ENCODE data around the gene SUFU.

The SUFU gene

GRCh38 chr10:102468683-102469082 lies 35.1 kb upstream of the SUFU start:
- DNase-seq (ENCODE audit: low read depth) = no peak

DNA sequence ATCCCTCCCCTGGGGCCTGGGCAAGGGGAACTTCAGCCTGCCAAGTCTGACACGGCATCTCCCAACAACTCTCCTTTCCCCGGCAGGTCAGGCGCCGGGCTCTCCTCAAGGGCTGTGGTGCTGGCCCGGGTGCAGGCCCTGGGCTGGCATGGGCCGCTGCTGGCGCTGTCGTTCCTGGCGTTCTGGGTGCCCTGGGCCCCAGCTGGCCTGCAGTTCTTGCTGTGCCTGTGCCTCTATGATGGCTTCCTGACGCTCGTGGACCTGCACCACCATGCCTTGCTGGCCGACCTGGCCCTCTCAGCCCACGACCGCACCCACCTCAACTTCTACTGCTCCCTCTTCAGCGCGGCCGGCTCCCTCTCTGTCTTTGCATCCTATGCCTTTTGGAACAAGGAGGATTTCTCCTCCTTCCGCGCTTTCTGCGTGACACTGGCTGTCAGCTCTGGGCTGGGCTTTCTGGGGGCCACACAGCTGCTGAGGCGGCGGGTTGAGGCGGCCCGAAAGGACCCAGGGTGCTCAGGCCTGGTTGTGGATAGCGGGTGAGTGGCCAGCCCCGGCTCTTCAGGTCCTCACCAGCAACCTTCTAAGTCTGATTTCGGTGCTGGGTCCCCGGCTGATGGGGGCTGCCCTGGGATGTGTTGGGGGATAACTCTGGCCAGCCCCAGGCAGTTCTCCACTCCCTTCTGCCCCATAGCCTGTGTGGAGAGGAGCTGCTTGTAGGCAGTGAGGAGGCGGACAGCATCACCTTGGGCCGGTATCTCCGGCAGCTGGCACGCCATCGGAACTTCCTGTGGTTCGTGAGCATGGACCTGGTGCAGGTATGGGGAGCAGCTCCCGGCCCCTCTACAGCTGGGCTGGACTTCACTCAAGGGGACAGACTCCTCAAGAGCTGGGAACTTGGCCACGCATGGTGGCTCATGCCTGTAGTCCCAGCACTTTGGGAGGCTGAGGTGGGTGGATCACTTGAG lies 32.9 kb upstream of the SUFU start:
- TF ChIP-seq, protein P1, sequence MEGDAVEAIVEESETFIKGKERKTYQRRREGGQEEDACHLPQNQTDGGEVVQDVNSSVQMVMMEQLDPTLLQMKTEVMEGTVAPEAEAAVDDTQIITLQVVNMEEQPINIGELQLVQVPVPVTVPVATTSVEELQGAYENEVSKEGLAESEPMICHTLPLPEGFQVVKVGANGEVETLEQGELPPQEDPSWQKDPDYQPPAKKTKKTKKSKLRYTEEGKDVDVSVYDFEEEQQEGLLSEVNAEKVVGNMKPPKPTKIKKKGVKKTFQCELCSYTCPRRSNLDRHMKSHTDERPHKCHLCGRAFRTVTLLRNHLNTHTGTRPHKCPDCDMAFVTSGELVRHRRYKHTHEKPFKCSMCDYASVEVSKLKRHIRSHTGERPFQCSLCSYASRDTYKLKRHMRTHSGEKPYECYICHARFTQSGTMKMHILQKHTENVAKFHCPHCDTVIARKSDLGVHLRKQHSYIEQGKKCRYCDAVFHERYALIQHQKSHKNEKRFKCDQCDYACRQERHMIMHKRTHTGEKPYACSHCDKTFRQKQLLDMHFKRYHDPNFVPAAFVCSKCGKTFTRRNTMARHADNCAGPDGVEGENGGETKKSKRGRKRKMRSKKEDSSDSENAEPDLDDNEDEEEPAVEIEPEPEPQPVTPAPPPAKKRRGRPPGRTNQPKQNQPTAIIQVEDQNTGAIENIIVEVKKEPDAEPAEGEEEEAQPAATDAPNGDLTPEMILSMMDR (IDR thresholded peaks at IDR 0.05; ENCODE audit: low read depth, low read length, missing control alignments) = no peak
- no peak overlapping the region for H3K4me3 ChIP-seq (ENCODE audit: low read depth, low read length)
- DNase-seq (ENCODE audit: low read depth) = no peak

More at GRCh38 chr10:102468683-102469082, 35.1 kb upstream of the SUFU start:
- TF ChIP-seq, protein P1 (IDR thresholded peaks at IDR 0.05; ENCODE audit: low read depth, low read length, missing control alignments) = no peak
- H3K4me3 ChIP-seq (ENCODE audit: low read depth, low read length) = no peak overlapping the region

GRCh38 chr10:102473445-102474331 lies 30.1 kb upstream of the SUFU start:
- TF ChIP-seq, protein P1 (IDR thresholded peaks at IDR 0.05; ENCODE audit: low read depth, low read length, missing control alignments) = no peak
- no peak for DNase-seq (ENCODE audit: low read depth)
- H3K4me3 ChIP-seq (ENCODE audit: low read depth, low read length) = no peak overlapping the region

DNA sequence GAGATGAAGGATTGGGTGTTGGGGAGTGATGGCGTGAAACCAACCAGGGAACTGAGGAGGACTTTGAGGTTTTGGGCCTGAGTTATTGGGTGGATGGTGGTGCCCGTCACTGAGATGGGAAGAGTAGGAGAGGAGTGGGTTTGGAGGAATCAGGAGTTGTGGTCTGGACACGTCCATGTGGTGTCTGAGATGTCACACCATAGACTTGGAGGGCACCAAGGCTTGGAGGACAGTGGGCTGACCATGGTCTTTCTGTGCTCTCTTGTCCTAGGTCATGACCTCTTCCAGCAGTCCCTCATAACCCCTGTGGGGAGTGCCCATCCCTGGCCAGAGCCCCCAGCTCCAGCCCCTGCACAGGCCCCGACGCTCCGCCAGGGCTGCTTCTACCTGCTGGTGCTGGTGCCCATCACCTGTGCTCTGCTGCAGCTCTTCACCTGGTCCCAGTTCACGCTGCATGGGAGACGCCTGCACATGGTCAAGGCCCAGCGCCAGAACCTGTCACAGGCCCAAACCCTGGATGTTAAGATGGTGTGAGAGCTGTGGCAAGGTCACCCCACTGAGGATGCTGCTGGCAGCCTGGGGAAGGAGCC lies 28.2 kb upstream of the SUFU start:
- no peak for DNase-seq (ENCODE audit: low read depth)
- no peak overlapping the region for H3K4me3 ChIP-seq (ENCODE audit: low read depth, low read length)
- TF ChIP-seq, protein P1 (IDR thresholded peaks at IDR 0.05; ENCODE audit: low read depth, low read length, missing control alignments) = no peak

- DNase-seq (ENCODE audit: low read depth) = no peak
- no peak overlapping the region for H3K4me3 ChIP-seq (ENCODE audit: low read depth, low read length)
- TF ChIP-seq, protein P1 (IDR thresholded peaks at IDR 0.05; ENCODE audit: low read depth, low read length, missing control alignments) = no peak
These were observed 27.2 kb upstream of the SUFU start for GRCh38 chr10:102476466-102477141.

GRCh38 chr10:102479651-102480050 lies 24.1 kb upstream of the SUFU start:
- no peak for DNase-seq (ENCODE audit: low read depth)
- H3K4me3 ChIP-seq (ENCODE audit: low read depth, low read length) = no peak overlapping the region
- TF ChIP-seq, protein P1 (IDR thresholded peaks at IDR 0.05; ENCODE audit: low read depth, low read length, missing control alignments) = no peak

Measured in GM12864 (cell line).